Right lobe of liver (tissue), 6 donors: ENCODE data around the gene CTIF. TPM values are rescaled to one million over a fixed set of nuclear protein-coding genes. Genes with fewer than 3 reads are reported as not detected.

Experiments used
- ATAC-seq, 4 donors: fragments of 200-7000 bp; cut with Tn5 transposase; one replicate each; pipeline ENCODE4 v1.9.1; 2020; ENCODE audit warnings: mild to moderate bottlenecking in 4 of 4, moderate library complexity in 4 of 4
- DNase-seq, 3 donors: peaks; one replicate each; pipeline ENCODE4 v3.0.0-alpha.2; 2020
- H3K27ac ChIP-seq, 3 donors: fragments of 200-600 bp; one replicate each; pipeline ENCODE4 v1.8.0; 2022
- H3K27me3 ChIP-seq, 2 donors: fragments of 200-600 bp; one replicate each; pipeline ENCODE4 v1.8.0; 2022
- H3K36me3 ChIP-seq, 4 donors: fragments of 200-600 bp; sonication (generic) in 1 of 4; one replicate each; pipeline versions ENCODE4 v1.5.1 to v1.8.0; 2017 to 2022; ENCODE audit warnings: control low read depth in 1 of 4
- H3K4me1 ChIP-seq, 4 donors: fragments of 200-600 bp; sonication (generic) in 1 of 4; one replicate each; pipeline versions ENCODE4 v1.5.1 to v1.8.0; 2017 to 2022; ENCODE audit warnings: control low read depth in 1 of 4
- H3K4me3 ChIP-seq, 3 donors: fragments of 200-600 bp; one replicate each; pipeline ENCODE4 v1.8.0; 2022
- H3K9me3 ChIP-seq, 4 donors: fragments of 200-600 bp; sonication (generic) in 1 of 4; one replicate each; pipeline versions ENCODE4 v1.5.1 to v1.8.0; 2017 to 2022; ENCODE audit warnings: control low read depth in 1 of 4
- POLR2A ChIP-seq: fragments of 450-650 bp; IDR thresholded peaks from one replicate; pipeline ENCODE4 v1.6.1; 2017; ENCODE audit warnings: antibody characterized with exemption, mild to moderate bottlenecking
- WGBS: methylation state at CpG from one replicate; pipeline ENCODE4 v1.1.6; 2018; ENCODE audit warnings: low coverage, low lambda C conversion rate; ENCODE audit not compliant: insufficient coverage; ENCODE audit errors: missing lambda C conversion rate; 5-methylcytosine and 5-hydroxymethylcytosine counted together
- intact Hi-C, 2 donors: fragments of 100-400 bp; cut with DNase I; formaldehyde crosslinking; loops; one replicate each; pipeline versions ENCODE4 v1.11.2 to v1.14.1; 2022
- total RNA-seq, 6 experiments: library from RNA; depleted of rRNA in 2 of 6; stranded (reverse); fragments of >200 nt in 2 of 6; fragmentation: NEBNext Ultra II Directional in 3 of 6; extraction: Animal tissue kit (Norgen Biotek cat#: 25700) in 3 of 6; gene quantifications; one replicate each; pipeline versions ENCODE4 v1.1.0 to v1.2.4, GENCODE V29; 2016 to 2023
- TF ChIP-seq, protein P1 (sequence below), 4 donors: fragments of 200-600 bp in 3 of 4; fragments of 450-650 bp in 1 of 4; IDR thresholded peaks; one replicate each; pipeline versions ENCODE4 v1.5.1 to v1.8.0; 2016 to 2022; ENCODE audit warnings: antibody characterized with exemption in 4 of 4, mild to moderate bottlenecking in 2 of 4
- donor health status: DM: no; HTN: yes; CAD: no.
- donor health status: DM: no; HTN: no; CAD: no.
- donor health status: DM: no; HTN: no; CAD: no.
- donor health status: DM: no; HTN: yes; CAD: no.
- donor health status: DM: no; HTN: yes; CAD: no.

Gene CTIF
- total RNA-seq, 6 experiments from 2014 or later = 29.0 to 60.6 (median 43.1) TPM

DNA sequence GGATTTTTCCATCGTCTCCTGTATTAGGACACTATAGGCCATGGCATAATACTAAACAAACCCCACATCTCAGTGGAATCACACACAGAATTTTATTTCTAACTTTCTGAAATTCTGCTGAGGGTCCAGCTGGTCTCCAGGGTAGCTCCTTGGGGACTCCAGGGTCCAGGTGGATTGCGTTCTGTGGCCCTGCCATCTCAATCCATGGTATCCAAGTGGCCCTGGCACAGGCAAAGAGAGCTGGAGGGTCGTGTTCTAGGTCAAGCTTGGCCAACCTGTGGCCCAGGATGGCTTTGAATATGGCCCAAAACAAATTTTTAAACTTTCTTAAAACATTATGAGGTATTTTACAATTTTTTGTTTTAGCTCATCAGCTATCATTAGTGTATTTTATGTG lies 134.6 kb downstream of the CTIF start:
- TF ChIP-seq POLR2A = no peak
- TF ChIP-seq, protein P1, sequence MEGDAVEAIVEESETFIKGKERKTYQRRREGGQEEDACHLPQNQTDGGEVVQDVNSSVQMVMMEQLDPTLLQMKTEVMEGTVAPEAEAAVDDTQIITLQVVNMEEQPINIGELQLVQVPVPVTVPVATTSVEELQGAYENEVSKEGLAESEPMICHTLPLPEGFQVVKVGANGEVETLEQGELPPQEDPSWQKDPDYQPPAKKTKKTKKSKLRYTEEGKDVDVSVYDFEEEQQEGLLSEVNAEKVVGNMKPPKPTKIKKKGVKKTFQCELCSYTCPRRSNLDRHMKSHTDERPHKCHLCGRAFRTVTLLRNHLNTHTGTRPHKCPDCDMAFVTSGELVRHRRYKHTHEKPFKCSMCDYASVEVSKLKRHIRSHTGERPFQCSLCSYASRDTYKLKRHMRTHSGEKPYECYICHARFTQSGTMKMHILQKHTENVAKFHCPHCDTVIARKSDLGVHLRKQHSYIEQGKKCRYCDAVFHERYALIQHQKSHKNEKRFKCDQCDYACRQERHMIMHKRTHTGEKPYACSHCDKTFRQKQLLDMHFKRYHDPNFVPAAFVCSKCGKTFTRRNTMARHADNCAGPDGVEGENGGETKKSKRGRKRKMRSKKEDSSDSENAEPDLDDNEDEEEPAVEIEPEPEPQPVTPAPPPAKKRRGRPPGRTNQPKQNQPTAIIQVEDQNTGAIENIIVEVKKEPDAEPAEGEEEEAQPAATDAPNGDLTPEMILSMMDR (IDR thresholded peaks at IDR 0.05) = no peak
- no peaks in the 10 kb centered on the region for H3K36me3 ChIP-seq
- H3K4me1 ChIP-seq = peaks cover 0 to 69% (median 36%) of the 10 kb centered on the region in 4 donors
- H3K27me3 ChIP-seq = no peaks in the 10 kb centered on the region
- H3K9me3 ChIP-seq = no peaks in the 10 kb centered on the region
- 37% methylated on average over 3 of the region's 3 CpGs for WGBS
- peak overlapping the region; percentile 13 to 61 (median 28) for H3K27ac ChIP-seq
- DNase-seq = peak in 1 of 3 donors; percentile 33
- intact Hi-C loops = loop anchor here (10.0 kb wide), 2 partner anchors 371 to 741 kb away; no protein-coding TSS in a partner anchor
- H3K4me3 ChIP-seq = no peak overlapping the region
- no peak for ATAC-seq

DNA sequence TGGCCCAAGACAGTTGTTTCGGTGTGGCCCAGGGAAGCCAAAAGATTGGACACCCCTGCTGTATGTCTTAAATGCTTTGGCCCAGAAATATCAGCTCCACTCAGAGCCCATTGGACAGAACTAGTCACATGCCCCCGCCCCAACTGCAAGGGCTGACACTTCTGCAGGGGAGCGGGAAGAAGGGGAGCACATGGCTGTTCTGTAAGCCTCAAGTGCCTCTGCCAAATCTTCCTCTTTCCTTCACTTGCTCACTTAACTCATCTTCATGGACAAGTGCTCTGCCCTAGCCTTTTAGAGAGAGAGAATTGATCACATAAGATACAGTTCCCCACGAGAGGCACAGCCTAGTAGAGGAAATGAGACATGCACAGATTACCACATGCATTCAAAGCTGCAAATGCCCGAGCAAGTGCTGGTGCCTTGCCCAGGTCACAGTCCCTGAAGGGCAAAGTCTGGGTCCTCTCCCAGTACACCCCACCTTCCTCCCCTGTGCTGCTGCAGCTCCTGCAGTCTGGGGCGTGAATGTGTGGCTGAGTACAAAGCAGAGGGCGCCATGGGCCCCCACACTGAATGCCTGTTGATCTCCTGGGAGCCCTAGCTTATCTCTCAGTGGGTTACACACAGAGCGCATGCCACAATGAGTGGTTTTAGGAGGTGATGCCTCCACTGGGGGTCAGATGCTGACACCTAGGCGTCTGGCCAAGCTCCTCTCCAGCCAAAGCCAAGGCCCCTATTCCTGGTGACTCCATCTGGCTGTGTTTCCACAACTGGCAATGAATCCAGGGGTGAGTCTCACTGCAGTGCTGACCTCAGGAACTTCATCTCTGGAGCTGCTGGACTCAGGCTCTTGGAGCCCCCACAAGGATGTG lies 135.3 kb downstream of the CTIF start:
- intact Hi-C loops = loop anchor here (10.0 kb wide), 2 partner anchors 371 to 741 kb away; no protein-coding TSS in a partner anchor
- TF ChIP-seq, protein P1 (IDR thresholded peaks at IDR 0.05) = no peak
- no peak for TF ChIP-seq POLR2A
- peak; percentile 51 to 72 (median 70) for ATAC-seq
- peak overlapping the region; percentile 13 to 61 (median 28) for H3K27ac ChIP-seq
- peak; percentile 59 to 86 (median 85) for DNase-seq
- H3K27me3 ChIP-seq = no peaks in the 10 kb centered on the region
- no peaks in the 10 kb centered on the region for H3K36me3 ChIP-seq
- H3K9me3 ChIP-seq = no peaks in the 10 kb centered on the region
- H3K4me3 ChIP-seq = no peak overlapping the region
- WGBS = 47% methylated on average over 4 of the region's 9 CpGs
- H3K4me1 ChIP-seq = peaks cover 0 to 63% (median 33%) of the 10 kb centered on the region in 4 donors

DNA sequence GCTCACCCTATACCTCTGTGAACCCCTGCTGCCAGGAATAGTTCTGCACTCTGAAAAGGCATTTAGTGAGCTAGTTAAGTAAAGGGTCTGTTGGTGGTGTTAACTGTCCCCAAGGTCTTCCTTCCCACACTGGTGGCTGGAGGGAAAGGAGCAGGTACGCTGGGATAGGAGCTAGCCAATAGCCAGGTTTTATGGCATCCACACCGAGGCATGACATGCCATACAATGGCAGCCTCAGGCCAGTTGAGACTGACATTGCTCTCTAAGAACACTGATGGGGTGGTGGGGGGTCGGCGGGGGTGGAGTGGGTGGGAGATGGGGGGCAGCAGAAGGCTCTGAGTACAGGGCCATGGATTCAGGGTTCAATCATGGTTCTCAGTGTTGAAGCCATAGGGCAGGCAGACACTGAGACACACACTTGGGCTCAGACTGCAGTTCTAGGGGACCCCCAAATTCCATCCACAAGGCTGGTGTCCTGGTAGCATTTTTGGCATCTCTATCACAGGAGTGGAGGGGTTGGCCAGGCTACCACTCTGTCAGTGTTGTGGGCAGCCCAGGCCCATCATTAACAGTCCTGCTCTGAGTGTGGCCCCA lies 136.0 kb downstream of the CTIF start:
- ATAC-seq = no peak
- Histone ChIP-seq H3K36me3 (no peaks in the 10 kb centered on the region), H3K9me3 (no peaks in the 10 kb centered on the region), H3K4me1 (peaks cover 0 to 58% (median 30%) of the 10 kb centered on the region in 4 donors), H3K27me3 (no peaks in the 10 kb centered on the region), H3K4me3 (no peak overlapping the region), H3K27ac (peak overlapping the region; percentile 13 to 33 (median 28))
- 80% methylated on average over 1 of the region's 4 CpGs for WGBS
- DNase-seq = peak in 1 of 3 donors; percentile 38
- TF ChIP-seq, protein P1 (IDR thresholded peaks at IDR 0.05) = no peak
- TF ChIP-seq POLR2A = no peak
- intact Hi-C loops = loop anchor here (10.0 kb wide), 2 partner anchors 370 to 740 kb away; no protein-coding TSS in a partner anchor

DNA sequence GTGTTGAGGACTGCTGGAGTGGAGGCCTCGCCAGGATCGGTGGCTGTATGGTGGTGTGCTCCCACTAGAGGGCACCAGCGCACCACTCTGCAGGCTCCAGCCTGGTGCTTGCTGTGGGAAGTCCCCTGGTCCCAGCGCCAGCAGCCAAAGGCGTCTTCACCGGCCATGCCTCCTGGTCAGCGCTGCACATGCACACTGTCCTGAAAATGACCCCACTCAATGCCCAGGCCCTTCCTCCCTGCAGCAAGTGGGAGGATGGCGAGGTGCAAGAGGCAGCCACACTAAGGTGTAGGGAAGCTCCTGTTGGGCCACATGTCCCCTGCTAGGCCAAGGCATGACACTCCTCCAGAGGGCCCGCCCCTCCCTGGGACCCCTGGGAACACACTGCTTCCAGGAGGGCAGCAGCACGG lies 136.5 kb downstream of the CTIF start:
- Histone ChIP-seq H3K4me3 (no peak overlapping the region), H3K27ac (peak overlapping the region in 2 of 3 donors; percentile 37 to 47), H3K27me3 (no peaks in the 10 kb centered on the region), H3K9me3 (no peaks in the 10 kb centered on the region), H3K4me1 (peaks cover 0 to 53% (median 27%) of the 10 kb centered on the region in 4 donors), H3K36me3 (no peaks in the 10 kb centered on the region)
- DNase-seq (peak; percentile 91 to 92 (median 92)), ATAC-seq (peak; percentile 85 to 91 (median 87))
- WGBS = 6% methylated on average over 3 of the region's 10 CpGs
- no peak for TF ChIP-seq POLR2A
- TF ChIP-seq, protein P1 (IDR thresholded peaks at IDR 0.05) = peak; percentile 92 to 97 (median 94)
- intact Hi-C loops = loop anchor here (10.0 kb wide), 2 partner anchors 369 to 739 kb away; no protein-coding TSS in a partner anchor
